Stimulated activated effector memory CD8-positive, alpha-beta T cell treated with anti-CD3 and anti-CD28 coated beads, Interleukin-12 subunit alpha, Interleukin-12 subunit beta, amount 100 ng/mL, for 72 hours (primary cell): ENCODE measurements around the gene AFF3.

Experiments
- ATAC-seq: fragments of 150-1000 bp; cut with Tn5 transposase; 2 replicates; pipeline ENCODE4 v1.10.0; 2021
- DNase-seq, 2 donors: peaks; one replicate each; pipeline ENCODE4 v3.0.0; 2021 to 2022; ENCODE audit warnings: low spot score in 2 of 2
- H3K27ac Mint-ChIP-seq: one replicate; pipeline ENCODE4 v1.8.0; 2022; ENCODE audit warnings: mild to moderate bottlenecking, mixed read lengths
- H3K36me3 Mint-ChIP-seq: one replicate; pipeline ENCODE4 v1.8.0; 2022; ENCODE audit warnings: mild to moderate bottlenecking, mixed read lengths
- H3K4me1 Mint-ChIP-seq: one replicate; pipeline ENCODE4 v1.8.0; 2022; ENCODE audit warnings: mixed read lengths
- H3K4me3 Mint-ChIP-seq: one replicate; pipeline ENCODE4 v1.8.0; 2022; ENCODE audit warnings: mild to moderate bottlenecking, mixed read lengths
- H3K9me3 Mint-ChIP-seq: one replicate; pipeline ENCODE4 v1.8.0; 2022; ENCODE audit warnings: mixed read lengths

AFF3 gene

GRCh38 chr2:99571021-99571420, 571.4 kb downstream of the AFF3 start:
- DNase-seq (no peak), ATAC-seq (no peak)
- Mint-ChIP-seq H3K4me3 (no peak overlapping the region), H3K9me3 (no peaks in the 10 kb centered on the region), H3K27ac (no peak overlapping the region), H3K4me1 (no peaks in the 10 kb centered on the region), H3K36me3 (no peaks in the 10 kb centered on the region)

GRCh38 chr2:99569386-99569785, 573.0 kb downstream of the AFF3 start:
- no peak overlapping the region for H3K27ac Mint-ChIP-seq
- ATAC-seq (no peak), DNase-seq (no peak)
- H3K4me1 Mint-ChIP-seq = no peaks in the 10 kb centered on the region
- H3K4me3 Mint-ChIP-seq = no peak overlapping the region
- no peaks in the 10 kb centered on the region for H3K9me3 Mint-ChIP-seq
- no peaks in the 10 kb centered on the region for H3K36me3 Mint-ChIP-seq

GRCh38 chr2:99565227-99565626, 577.2 kb downstream of the AFF3 start:
- ATAC-seq (no peak), DNase-seq (no peak)
- Mint-ChIP-seq H3K27ac (no peak overlapping the region), H3K4me1 (no peaks in the 10 kb centered on the region), H3K9me3 (no peaks in the 10 kb centered on the region), H3K36me3 (no peaks in the 10 kb centered on the region), H3K4me3 (no peak overlapping the region)

- H3K4me3 Mint-ChIP-seq = no peak overlapping the region
- no peak for DNase-seq
- H3K9me3 Mint-ChIP-seq = no peaks in the 10 kb centered on the region
- H3K27ac Mint-ChIP-seq = no peak overlapping the region
- no peaks in the 10 kb centered on the region for H3K4me1 Mint-ChIP-seq
- no peaks in the 10 kb centered on the region for H3K36me3 Mint-ChIP-seq
- no peak for ATAC-seq
Measured at GRCh38 chr2:99562516-99562915, 579.9 kb downstream of the AFF3 start.

- Mint-ChIP-seq H3K27ac (no peak overlapping the region), H3K36me3 (no peaks in the 10 kb centered on the region), H3K4me1 (no peaks in the 10 kb centered on the region), H3K4me3 (no peak overlapping the region), H3K9me3 (no peaks in the 10 kb centered on the region)
- DNase-seq (no peak), ATAC-seq (no peak)
Measured at GRCh38 chr2:99561804-99562203, 580.6 kb downstream of the AFF3 start.

- peak; percentile 79 to 90 for DNase-seq
- Mint-ChIP-seq H3K27ac (no peak overlapping the region), H3K36me3 (no peaks in the 10 kb centered on the region), H3K4me3 (no peak overlapping the region), H3K9me3 (no peaks in the 10 kb centered on the region), H3K4me1 (no peaks in the 10 kb centered on the region)
- peak; percentile 92 for ATAC-seq
Measured at GRCh38 chr2:99559075-99559662, 583.2 kb downstream of the AFF3 start.

- H3K36me3 Mint-ChIP-seq = no peaks in the 10 kb centered on the region
- no peak overlapping the region for H3K27ac Mint-ChIP-seq
- H3K9me3 Mint-ChIP-seq = no peaks in the 10 kb centered on the region
- ATAC-seq (no peak), DNase-seq (no peak)
- no peaks in the 10 kb centered on the region for H3K4me1 Mint-ChIP-seq
- no peak overlapping the region for H3K4me3 Mint-ChIP-seq
Measured at GRCh38 chr2:99555404-99555803, 587.0 kb downstream of the AFF3 start.

- H3K4me1 Mint-ChIP-seq = no peaks in the 10 kb centered on the region
- H3K9me3 Mint-ChIP-seq = no peaks in the 10 kb centered on the region
- no peaks in the 10 kb centered on the region for H3K36me3 Mint-ChIP-seq
- no peak for ATAC-seq
- H3K27ac Mint-ChIP-seq = no peak overlapping the region
- no peak for DNase-seq
- no peak overlapping the region for H3K4me3 Mint-ChIP-seq
Measured at GRCh38 chr2:99554871-99555270, 587.5 kb downstream of the AFF3 start.

GRCh38 chr2:99554238-99554637, 588.2 kb downstream of the AFF3 start:
- no peaks in the 10 kb centered on the region for H3K4me1 Mint-ChIP-seq
- DNase-seq (no peak), ATAC-seq (no peak)
- H3K27ac Mint-ChIP-seq = no peak overlapping the region
- no peaks in the 10 kb centered on the region for H3K36me3 Mint-ChIP-seq
- H3K9me3 Mint-ChIP-seq = no peaks in the 10 kb centered on the region
- no peak overlapping the region for H3K4me3 Mint-ChIP-seq

- Mint-ChIP-seq H3K36me3 (no peaks in the 10 kb centered on the region), H3K4me3 (no peak overlapping the region)
Measured at GRCh38 chr2:99552529-99552928, 589.9 kb downstream of the AFF3 start.

GRCh38 chr2:99550368-99550767, 592.0 kb downstream of the AFF3 start:
- DNase-seq (no peak), ATAC-seq (no peak)
- H3K9me3 Mint-ChIP-seq = no peaks in the 10 kb centered on the region
- H3K27ac Mint-ChIP-seq = no peak overlapping the region
- H3K4me1 Mint-ChIP-seq = no peaks in the 10 kb centered on the region
- no peak overlapping the region for H3K4me3 Mint-ChIP-seq
- no peaks in the 10 kb centered on the region for H3K36me3 Mint-ChIP-seq

More at GRCh38 chr2:99552529-99552928, 589.9 kb downstream of the AFF3 start:
- no peak for DNase-seq
- peak; percentile 21 for ATAC-seq
- H3K27ac Mint-ChIP-seq = no peak overlapping the region
- no peaks in the 10 kb centered on the region for H3K4me1 Mint-ChIP-seq
- no peaks in the 10 kb centered on the region for H3K9me3 Mint-ChIP-seq

- Mint-ChIP-seq H3K4me1 (no peaks in the 10 kb centered on the region), H3K4me3 (no peak overlapping the region), H3K36me3 (no peaks in the 10 kb centered on the region), H3K9me3 (no peaks in the 10 kb centered on the region), H3K27ac (no peak overlapping the region)
- no peak for ATAC-seq
- DNase-seq = no peak
Measured at GRCh38 chr2:99545604-99546003, 596.8 kb downstream of the AFF3 start.

GRCh38 chr2:99545066-99545465, 597.3 kb downstream of the AFF3 start:
- H3K4me3 Mint-ChIP-seq = no peak overlapping the region
- no peaks in the 10 kb centered on the region for H3K4me1 Mint-ChIP-seq
- no peaks in the 10 kb centered on the region for H3K9me3 Mint-ChIP-seq
- H3K36me3 Mint-ChIP-seq = no peaks in the 10 kb centered on the region
- DNase-seq (no peak), ATAC-seq (no peak)
- H3K27ac Mint-ChIP-seq = no peak overlapping the region

GRCh38 chr2:99544608-99545007, 597.8 kb downstream of the AFF3 start:
- no peaks in the 10 kb centered on the region for H3K9me3 Mint-ChIP-seq
- DNase-seq = no peak
- no peaks in the 10 kb centered on the region for H3K36me3 Mint-ChIP-seq
- no peak overlapping the region for H3K27ac Mint-ChIP-seq
- no peaks in the 10 kb centered on the region for H3K4me1 Mint-ChIP-seq
- no peak overlapping the region for H3K4me3 Mint-ChIP-seq
- no peak for ATAC-seq

GRCh38 chr2:99543247-99543646, 599.1 kb downstream of the AFF3 start:
- Mint-ChIP-seq H3K27ac (no peak overlapping the region), H3K4me1 (no peaks in the 10 kb centered on the region), H3K4me3 (no peak overlapping the region), H3K9me3 (no peaks in the 10 kb centered on the region), H3K36me3 (no peaks in the 10 kb centered on the region)
- ATAC-seq (no peak), DNase-seq (no peak)

GRCh38 chr2:99537910-99538485, 604.4 kb downstream of the AFF3 start:
- ATAC-seq = no peak
- no peak for DNase-seq
- H3K36me3 Mint-ChIP-seq = no peaks in the 10 kb centered on the region
- no peak overlapping the region for H3K27ac Mint-ChIP-seq
- no peak overlapping the region for H3K4me3 Mint-ChIP-seq
- H3K9me3 Mint-ChIP-seq = peaks cover 3% of the 10 kb centered on the region
- H3K4me1 Mint-ChIP-seq = no peaks in the 10 kb centered on the region

- ATAC-seq (no peak), DNase-seq (no peak)
- H3K4me1 Mint-ChIP-seq = no peaks in the 10 kb centered on the region
- no peaks in the 10 kb centered on the region for H3K9me3 Mint-ChIP-seq
- no peaks in the 10 kb centered on the region for H3K36me3 Mint-ChIP-seq
- no peak overlapping the region for H3K4me3 Mint-ChIP-seq
- H3K27ac Mint-ChIP-seq = no peak overlapping the region
Measured at GRCh38 chr2:99524056-99524455, 618.3 kb downstream of the AFF3 start.
